SKM-1 (cell line): ENCODE data around the gene RGS6.

ENCODE experiments used
- DNase-seq: peaks from one replicate; lab custom pipeline; 2025; ENCODE audit not compliant: unreplicated experiment; lab: John Stamatoyannopoulos, UW

The RGS6 gene

DNA sequence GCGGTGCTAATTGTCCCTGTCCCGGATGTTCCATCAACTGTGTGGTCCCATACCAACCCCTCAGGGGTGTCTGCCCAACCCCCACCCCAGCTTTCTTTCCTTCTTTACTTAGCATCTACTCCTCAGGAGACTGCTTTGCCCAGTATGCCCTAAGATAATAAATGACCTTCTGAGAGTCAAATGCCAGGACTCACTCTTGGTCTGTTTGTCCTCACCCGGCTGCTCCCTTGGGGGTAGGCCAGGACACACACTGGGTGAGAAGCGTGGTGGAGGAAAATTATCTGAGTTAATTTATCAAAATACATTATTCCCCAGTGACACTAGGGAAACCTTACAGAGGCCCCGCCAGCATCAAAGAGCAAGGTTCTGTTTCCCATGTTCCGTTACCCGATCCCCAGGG, 457.0 kb downstream of the RGS6 start:
- DNase-seq, result no peak

DNA sequence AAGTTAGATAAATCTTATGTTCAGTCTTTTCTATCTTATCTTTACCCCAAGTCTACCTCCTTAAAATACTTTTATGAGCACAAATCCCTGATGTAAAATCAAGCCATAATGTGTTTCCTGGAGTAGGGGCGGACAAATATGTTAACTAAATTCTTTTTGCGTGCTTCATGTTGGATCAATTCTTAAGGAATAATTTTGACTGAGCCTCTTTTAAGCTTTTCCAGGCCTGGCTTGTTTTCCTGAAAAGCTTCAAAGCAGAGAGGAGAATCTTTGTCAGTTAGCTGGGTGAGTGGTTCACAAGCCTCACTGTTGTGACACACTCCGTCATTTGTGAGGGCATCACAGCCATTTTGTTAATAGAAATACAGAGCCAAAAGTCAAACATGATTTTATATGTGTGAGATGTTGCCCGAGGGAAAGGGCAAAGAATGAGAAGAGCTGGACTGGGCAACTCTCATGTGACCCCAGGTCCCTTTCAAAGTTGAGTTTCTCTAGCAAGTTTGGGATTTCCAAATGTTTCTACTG, 468.9 kb downstream of the RGS6 start:
- no peak for DNase-seq

DNA sequence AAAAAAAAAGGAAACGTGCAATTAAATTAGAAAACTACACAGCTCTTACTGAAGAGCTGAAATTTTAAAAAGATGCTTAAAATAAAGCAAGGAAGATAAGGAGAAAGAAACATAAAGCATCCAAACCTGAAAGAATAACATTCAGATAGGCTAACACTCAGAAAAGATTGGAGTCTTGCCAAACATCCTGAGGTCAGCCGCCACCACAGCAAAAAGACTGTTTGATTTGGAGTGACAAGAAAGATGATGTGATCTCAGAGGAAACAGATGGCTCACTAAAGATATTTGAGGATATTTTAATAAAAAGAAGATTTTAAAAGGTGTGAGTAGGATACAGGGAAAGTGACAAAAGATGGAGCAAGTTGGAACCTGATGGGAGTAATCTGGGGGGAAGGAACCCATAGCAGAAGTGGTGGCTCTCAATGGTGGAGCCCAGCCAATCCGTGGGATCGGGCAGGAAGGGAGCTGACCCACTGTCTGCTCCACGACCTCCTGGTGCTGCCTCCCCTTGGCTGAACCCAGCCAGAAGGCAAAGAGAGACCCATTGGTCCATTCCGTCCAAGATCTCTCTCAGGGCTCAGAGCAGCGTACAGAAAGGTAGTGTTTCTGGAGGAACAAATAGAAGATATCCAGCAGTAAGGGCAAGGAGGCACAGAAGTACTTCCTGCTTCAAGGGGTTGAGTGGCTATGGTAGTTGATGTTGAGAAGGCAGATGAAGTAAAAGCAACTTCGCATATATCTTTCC, 469.6 kb downstream of the RGS6 start:
- no peak for DNase-seq

DNA sequence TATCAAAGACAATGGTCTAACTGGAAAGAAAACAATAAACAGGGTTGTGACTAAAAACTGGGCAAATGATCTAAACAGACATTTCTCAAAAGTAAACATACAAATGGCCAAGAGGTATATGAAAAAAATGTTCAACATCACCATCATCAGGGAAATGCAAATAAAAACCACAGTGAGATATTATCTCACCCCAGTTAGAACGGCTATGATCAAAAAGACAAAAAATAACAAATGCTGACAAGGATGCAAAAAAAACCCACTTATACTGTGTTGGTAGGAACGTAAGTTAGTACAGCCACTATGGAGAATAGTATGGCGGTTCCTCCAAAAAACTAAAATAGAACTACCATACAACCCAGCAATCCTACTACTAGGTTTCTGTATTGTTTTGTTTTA, 470.1 kb downstream of the RGS6 start:
- no peak for DNase-seq

DNA sequence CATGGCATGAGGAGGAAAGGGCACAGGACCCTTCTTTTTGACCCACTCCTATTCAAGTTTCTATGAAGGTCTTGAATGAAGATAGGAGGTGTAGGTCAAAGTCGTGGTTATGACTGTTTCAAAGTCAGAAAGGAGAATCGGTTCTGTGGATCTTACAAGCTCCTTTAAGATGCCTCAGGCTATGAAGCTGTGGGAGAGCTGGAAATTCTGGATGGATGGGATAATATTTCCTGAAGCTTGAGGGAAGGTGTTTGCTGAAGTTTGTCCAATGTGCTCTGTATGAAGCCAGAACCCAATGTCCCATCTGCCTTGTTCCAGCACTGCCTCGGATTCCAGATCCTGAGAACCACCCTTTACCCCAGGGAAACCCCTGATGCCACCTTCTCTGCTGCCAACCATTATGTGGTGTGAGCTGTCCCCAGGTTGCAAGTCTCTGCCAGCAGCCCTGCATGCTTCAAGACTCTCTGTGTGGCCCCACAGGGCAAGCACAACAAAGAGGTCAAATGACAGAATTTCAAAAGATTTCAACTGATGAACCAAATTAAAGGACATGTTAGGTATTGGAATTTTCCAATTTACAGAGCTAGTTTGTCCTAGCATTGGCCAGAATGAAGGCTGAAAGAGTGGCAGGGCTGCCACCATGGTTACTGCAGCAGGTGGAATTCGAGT, 472.0 kb downstream of the RGS6 start:
- DNase-seq, result no peak

DNA sequence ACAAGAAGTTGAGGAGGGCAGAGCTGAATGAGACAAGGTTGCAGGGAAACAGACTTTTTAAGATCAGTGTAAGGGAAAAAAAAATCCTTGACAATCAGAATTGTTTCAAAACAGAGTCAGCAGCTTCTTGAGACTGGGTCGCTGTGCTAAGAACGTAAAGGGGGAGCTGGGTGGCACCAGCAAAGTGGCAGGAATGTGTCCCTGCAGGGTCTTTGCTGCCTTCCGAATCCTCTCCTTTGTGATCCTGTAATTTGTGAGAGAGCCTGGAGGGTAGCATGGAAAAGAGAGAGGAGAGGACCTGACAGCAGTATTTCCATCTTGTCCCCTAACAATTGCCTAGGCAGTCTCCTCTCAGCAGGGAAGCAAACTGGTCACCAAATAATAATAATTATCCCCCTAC, 472.8 kb downstream of the RGS6 start:
- no peak for DNase-seq

DNA sequence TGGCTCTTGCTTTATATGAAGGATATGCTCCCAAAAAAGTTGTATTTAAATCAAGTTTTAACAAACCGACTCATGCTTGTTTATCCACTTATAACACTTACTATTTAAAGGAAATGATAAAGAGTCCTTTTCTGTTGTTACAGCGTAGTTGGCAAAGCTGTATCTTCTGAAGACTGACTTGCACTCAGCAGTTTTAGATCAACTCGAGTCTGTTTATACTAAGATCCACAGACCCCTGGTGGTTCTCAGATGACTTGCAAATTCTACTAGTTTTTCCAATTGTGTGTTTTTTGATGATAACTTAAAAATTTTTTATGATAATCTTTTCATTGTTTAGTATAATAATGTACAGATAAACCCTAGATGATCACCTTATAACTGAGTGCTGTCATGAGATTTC, 475.8 kb downstream of the RGS6 start:
- no peak for DNase-seq

DNA sequence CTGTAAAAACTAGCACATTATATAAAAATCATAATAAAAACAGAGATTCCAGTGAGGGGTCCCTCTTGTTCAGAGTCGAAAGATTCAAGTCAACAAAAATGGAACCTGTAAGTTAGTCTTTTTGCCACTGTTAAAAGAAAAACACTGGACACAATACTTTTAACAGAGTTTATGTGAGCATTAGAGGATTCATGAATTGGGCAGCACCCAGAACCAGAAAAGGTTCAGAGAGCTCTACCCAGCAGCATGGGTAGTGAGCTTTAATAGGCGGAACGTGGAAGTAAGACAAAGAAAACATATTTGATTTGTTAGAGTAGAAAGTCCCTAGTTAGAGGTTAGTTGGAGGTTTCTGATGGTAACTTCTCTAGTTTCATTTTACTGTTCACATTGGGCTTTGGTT, 476.8 kb downstream of the RGS6 start:
- no peak for DNase-seq

DNA sequence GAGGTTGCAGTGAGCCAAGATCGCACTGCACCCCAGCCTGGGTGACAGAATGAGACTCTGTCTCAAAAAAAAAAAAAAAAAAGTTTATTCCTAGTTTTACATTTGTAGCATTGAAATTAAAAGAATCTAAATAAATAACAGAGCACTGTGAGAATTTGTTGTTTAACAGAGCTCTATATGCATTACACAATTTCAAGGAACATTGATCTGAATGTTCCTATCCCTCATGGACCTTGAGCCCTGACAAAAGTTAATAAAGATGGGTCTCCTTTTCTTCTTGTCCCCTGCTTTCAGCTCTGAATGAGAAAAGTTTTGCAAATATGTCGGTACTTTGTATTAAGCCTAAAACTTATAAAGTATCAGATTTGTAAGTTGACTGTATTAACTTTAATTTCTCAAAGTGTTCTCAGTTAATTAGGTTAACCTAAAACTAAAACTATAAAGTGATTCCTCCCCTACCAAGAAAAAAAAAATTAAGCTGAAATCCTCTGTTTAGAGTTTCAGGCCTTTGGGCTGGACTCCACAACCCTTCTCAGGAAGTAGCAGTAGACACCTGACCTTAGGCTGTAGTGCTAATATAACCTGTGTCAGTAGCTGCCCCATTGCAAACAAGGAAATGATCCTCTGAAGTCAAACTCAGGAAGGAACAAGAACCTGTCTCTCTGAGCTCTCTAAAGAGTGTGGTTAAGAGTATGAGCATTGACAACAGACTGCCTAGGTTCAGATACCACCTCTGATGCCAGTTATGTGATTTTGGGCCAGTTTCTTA, 484.0 kb downstream of the RGS6 start:
- no peak for DNase-seq

DNA sequence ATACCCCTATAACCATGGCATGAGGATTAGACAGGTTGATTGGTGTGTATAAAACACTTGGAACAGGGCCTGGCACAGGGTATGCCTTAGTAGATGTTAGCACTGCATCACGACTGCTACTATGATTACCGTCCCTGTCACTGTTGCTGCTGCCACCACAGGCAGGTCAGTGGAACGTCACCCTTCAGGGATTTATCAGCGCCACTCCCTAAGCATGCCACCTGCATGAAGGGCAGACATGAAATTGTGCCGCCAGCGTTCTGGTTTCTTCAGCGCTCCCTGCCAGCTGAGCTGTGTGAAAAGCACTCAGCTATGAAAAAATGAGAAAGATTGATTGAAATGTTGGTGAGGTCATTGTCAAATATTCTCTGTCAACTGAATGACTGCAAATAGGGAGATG, 484.7 kb downstream of the RGS6 start:
- no peak for DNase-seq

DNA sequence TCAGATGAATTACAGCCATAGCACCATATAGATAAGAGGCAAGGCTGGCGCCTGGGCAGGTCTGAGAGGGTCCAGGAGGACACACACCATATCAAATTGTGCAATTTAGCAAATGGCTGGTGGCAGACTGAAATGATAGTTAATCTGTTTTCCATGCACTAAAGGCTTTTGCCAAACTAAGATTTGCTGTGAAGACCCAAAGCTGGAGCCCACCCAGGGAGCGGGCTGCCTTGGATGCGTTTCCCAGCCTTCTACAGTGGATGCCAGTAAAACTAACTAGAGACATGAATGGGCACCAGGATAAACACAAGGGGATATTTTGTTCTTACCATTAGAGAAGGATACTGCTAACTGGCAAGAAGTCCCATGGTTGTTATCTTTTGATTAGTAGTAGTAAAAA, 486.6 kb downstream of the RGS6 start:
- DNase-seq, result no peak

DNA sequence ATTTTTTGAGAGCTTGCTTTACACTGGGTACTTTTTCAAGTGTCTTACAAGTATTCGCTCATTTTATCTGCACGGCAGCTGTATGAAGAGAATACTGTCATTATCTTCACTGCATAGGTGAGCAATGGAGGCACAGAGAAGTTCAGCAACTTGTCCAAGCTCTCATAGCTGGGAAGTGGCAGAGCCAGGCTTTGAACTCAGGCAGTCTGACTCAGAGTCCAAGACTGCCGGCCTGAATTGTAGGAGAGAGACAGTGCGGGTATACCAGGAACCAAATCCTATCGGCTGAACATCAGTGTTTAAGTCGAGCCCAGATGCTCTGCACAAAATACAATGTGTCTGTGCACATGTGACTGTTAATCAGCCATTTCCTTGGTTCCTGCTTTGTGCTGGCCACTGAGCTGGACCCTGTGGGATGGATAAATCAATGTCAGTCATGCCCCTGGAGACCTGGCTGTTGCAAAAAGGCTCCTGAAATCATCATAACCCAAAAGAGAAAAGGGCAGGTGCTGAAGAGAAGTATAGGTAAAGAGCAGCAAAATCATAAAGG, 487.1 kb downstream of the RGS6 start:
- no peak for DNase-seq

DNA sequence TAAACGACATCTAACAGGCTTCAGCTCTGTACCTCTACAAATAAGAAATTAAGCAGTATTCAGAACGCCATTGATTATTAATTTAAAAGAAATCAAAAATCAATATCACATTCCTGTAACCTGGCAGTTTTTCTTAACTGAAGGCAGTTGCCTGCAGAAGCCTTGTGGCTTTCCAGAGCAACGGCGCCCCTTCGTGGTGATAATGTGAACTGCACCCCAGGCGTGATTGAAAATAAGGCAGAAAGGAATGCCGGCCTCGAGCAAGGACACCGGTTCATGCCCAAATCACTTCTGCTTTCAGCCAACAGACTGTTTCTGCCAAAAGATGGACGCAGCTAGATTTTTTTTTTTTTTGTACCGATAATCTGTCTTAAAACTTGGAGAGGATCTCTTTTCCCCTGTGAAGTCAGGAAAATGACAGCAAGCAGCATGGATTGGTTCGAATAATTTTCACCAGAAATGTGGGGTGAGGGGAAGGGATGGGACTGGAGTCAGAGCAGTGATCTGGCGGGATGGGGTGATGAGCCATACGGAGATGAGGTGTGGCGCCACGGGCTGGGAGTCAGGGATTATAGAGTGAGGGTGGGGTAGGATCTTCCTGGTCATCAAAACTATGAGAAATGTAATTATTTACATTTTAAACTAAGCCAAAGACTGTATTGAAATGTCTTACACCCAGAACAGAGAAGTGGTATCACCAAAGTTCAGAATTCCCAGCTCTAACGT, 488.7 kb downstream of the RGS6 start:
- DNase-seq, result no peak

DNA sequence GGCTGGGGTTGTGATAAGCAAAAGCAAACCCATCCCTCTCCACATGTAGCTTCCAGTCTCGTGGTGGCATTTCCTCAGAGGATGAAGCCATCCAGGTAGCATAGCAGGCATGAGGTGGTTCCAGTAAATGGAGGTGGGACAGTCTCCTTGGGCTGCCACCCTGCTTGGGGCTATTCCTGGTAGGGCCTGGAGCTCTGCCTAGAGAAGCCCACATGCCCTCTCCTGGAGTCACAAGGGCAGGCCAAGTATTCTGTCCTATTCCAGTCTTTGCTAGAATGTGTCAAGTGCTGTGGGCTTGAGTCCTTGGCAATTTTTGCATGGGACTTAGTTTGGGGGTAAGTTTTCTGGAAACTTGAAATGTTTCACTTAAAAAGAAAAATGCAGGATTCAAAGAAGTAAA, 491.7 kb downstream of the RGS6 start:
- DNase-seq, result no peak

DNA sequence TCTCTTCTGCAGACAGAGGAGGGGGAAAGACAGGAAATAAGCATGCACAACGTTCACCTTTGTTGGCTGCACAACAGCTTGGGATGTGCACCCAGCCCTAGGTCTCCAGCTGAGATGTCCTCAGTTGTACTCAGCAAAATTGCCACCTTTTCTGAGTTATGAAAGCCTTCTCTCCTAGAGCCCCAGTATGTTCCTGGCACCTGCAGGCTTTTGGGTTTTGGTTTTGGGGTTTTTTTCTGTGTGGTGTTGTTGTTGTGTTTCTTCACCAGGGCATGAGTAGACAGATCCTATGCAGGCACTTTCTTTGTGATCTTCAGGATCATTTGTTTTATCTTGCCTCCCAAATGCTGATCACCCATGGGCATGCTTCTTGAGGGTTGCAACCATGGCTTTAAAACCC, 498.2 kb downstream of the RGS6 start:
- DNase-seq, result no peak

DNA sequence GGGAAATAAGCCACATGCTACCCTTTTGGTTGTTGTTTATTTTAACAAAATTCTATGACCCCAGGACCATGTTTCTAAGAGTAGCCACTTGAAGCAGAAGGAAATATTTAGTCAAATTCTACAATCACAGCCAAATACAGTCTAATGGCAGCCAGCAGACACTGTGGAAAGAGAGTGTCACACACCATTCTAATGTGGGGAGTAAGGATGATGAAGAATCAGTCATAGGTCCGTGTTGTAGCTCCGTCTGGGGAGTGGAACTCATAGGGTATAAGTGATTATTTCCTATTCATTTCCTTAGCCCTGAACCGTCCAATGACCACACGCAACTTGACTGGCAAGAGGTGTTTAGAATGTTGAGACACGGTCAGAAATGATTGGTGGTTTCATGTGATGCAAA, 500.5 kb downstream of the RGS6 start:
- no peak for DNase-seq

DNA sequence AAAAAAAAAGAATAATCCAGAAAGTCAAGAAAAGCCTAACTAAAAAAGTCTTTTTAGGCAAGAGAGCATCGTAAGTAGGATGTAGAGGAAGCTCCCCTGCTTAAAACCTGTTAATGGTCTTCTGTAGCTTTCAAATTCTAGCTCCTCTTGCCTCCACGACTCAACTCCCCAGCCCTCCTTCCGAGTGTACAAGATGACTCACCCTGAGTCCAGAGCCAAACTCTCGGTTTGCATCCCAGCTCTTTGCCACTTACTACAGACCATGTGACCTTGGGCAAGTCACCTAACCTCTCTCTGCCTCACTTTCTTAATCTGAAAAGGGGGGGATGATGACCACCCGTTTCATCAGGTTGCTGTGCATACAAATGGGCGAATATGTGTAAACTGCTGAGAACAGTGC, 501.3 kb downstream of the RGS6 start:
- no peak for DNase-seq

DNA sequence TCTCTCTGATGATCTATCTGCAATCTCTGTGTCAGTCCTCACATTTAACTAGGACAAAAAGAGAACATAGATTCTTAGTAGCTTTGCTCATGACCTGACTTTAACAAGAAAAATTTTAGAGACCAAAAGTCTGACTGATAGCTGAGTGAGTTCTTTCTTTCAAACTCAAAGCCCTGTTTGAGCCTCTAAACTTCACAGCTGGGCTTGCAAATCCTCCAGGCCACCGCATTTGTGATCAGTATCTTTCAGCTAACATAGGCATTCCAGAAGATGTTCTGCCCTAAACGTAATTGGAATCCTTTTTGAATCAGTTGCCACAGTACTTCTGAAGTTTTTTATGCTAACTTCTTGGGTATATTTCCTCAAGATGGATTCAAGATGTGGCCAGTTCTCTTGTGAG, 502.6 kb downstream of the RGS6 start:
- no peak for DNase-seq

DNA sequence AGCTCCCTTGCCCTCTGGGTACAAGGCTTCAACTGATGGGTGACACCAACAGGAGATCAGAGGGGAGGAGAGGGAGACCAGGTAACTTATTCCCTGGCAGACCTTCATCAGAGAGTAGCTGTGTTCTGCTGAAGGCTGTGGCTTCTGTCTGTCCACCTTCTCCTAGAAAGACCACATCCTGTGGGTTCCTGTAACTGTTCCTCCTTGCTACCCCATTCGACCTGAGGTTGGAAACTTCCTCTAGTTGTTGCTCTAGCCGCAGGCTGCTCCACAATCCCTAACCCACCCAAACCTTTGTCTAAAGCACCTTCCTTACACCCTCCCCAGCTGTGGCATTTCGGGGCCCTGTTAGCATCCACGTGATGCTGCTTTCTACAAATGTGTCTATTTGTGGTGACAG, 507.5 kb downstream of the RGS6 start:
- peak; percentile 4 for DNase-seq

DNA sequence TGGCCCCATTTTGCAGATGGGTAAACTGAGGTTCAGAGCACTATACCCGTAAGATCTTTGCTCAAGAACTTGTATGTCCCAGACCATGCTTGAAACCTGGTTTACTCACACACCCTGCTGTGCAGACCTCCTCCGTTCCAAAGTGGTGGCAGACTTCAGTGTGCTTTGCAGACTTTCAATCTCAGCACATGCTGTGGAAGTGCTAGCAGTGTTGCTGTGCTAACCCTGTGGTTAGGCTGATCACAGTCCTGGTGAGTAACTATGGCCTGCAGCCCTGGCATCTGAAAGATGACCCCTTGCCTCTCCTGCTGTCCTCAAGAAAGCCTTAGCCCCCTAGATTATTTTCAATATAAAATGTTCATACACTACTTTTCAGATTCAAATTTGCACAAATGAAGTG, 511.0 kb downstream of the RGS6 start:
- no peak for DNase-seq

DNA sequence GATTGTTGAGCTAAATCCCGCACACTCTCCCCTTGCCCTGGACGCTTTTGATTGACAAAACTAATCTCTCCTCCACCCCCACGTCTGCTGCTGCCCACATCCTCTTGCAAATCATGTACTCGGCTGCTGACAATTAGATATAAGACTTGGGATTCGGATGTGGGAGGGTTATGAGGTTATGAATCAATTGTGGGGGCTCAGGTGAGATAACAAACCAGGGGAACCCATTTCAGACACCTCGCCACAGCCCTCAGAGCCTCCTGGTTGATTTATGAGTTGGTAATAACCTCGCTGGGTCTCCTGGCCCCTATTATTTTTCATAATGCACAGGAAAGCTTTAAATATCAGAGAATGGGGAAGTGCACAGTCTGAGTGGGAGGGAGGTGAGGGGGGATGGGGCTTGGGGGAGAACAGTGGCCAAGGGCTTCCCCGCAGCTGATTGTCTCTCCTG, 511.8 kb downstream of the RGS6 start:
- no peak for DNase-seq
